Stimulated activated naive CD8-positive, alpha-beta T cell treated with anti-CD3 and anti-CD28 coated beads, Interleukin-15, amount 100 ng/mL, for 72 hours (primary cell): ENCODE data around the gene BMF.
"Not testable (repeated sequence)": the region's sequence is repeated elsewhere in the genome, so short reads cannot be mapped to it uniquely, and the experiment has no call there.

Source experiments
- ATAC-seq: fragments of 150-1000 bp; cut with Tn5 transposase; 2 replicates; pipeline ENCODE4 v1.10.0; 2021; ENCODE audit warnings: mild to moderate bottlenecking, moderate library complexity
- DNase-seq, 2 donors: peaks; one replicate each; pipeline ENCODE4 v3.0.0; 2021 to 2022
- H3K27ac Mint-ChIP-seq, 2 donors: one replicate each; pipeline ENCODE4 v1.8.0; 2022; ENCODE audit warnings: mild to moderate bottlenecking in 2 of 2, mixed read lengths in 2 of 2, moderate library complexity in 2 of 2
- H3K27me3 Mint-ChIP-seq: one replicate; pipeline ENCODE4 v1.8.0; 2022; ENCODE audit warnings: mixed read lengths
- H3K4me1 Mint-ChIP-seq: one replicate; pipeline ENCODE4 v1.8.0; 2022; ENCODE audit warnings: mild to moderate bottlenecking, mixed read lengths
- H3K4me3 Mint-ChIP-seq, 2 donors: one replicate each; pipeline ENCODE4 v1.8.0; 2022; ENCODE audit warnings: mild to moderate bottlenecking in 2 of 2, mixed read lengths in 2 of 2, moderate library complexity in 1 of 2
- H3K9me3 Mint-ChIP-seq, 2 donors: one replicate each; pipeline ENCODE4 v1.8.0; 2022; ENCODE audit warnings: mixed read lengths in 2 of 2

Gene BMF

GRCh38 chr15:40135846-40136450 lies 27.3 kb upstream of the BMF start:
- not testable (repeated sequence) for ATAC-seq, H3K9me3 Mint-ChIP-seq, H3K4me3 Mint-ChIP-seq

GRCh38 chr15:40134885-40135284 lies 26.2 kb upstream of the BMF start:
- Mint-ChIP-seq H3K9me3 (no peaks in the 10 kb centered on the region), H3K27ac (no peak overlapping the region), H3K4me3 (no peak overlapping the region), H3K27me3 (no peaks in the 10 kb centered on the region), H3K4me1 (no peaks in the 10 kb centered on the region)
- no peak for ATAC-seq
- no peak for DNase-seq

More at GRCh38 chr15:40135846-40136450, 27.3 kb upstream of the BMF start:
- not testable (repeated sequence) for DNase-seq, H3K4me1 Mint-ChIP-seq, H3K27me3 Mint-ChIP-seq
- peak overlapping the region in 1 of 2 donors; percentile 19 for H3K27ac Mint-ChIP-seq

- H3K4me1 Mint-ChIP-seq: no peaks in the 10 kb centered on the region
- no peak overlapping the region for H3K4me3 Mint-ChIP-seq
- DNase-seq: no peak
- H3K9me3 Mint-ChIP-seq: no peaks in the 10 kb centered on the region
- H3K27ac Mint-ChIP-seq: no peak overlapping the region
- H3K27me3 Mint-ChIP-seq: peaks cover 6% of the 10 kb centered on the region
- no peak for ATAC-seq
Observed at GRCh38 chr15:40133544-40133943, 24.9 kb upstream of the BMF start.

GRCh38 chr15:40130799-40131502 lies 22.3 kb upstream of the BMF start:
- peak; percentile 35 for ATAC-seq
- H3K27me3 Mint-ChIP-seq: peaks cover 6% of the 10 kb centered on the region
- no peak overlapping the region for H3K4me3 Mint-ChIP-seq
- no peaks in the 10 kb centered on the region for H3K9me3 Mint-ChIP-seq
- no peak for DNase-seq
- H3K27ac Mint-ChIP-seq: peak overlapping the region in 1 of 2 donors; percentile 45
- H3K4me1 Mint-ChIP-seq: no peaks in the 10 kb centered on the region

- Mint-ChIP-seq H3K9me3 (no peaks in the 10 kb centered on the region), H3K27ac (no peak overlapping the region), H3K4me3 (no peak overlapping the region), H3K27me3 (peaks cover 6% of the 10 kb centered on the region), H3K4me1 (no peaks in the 10 kb centered on the region)
- ATAC-seq (no peak), DNase-seq (no peak)
Observed at GRCh38 chr15:40130118-40130517, 21.4 kb upstream of the BMF start.

GRCh38 chr15:40128766-40129660 lies 20.3 kb upstream of the BMF start:
- no peak overlapping the region for H3K27ac Mint-ChIP-seq
- DNase-seq (peak; percentile 21 to 50), ATAC-seq (peak; percentile 69)
- H3K27me3 Mint-ChIP-seq: peaks cover 6% of the 10 kb centered on the region
- no peaks in the 10 kb centered on the region for H3K4me1 Mint-ChIP-seq
- H3K4me3 Mint-ChIP-seq: no peak overlapping the region
- no peaks in the 10 kb centered on the region for H3K9me3 Mint-ChIP-seq

- peaks cover 6% of the 10 kb centered on the region for H3K27me3 Mint-ChIP-seq
- H3K4me3 Mint-ChIP-seq: no peak overlapping the region
- no peaks in the 10 kb centered on the region for H3K4me1 Mint-ChIP-seq
- DNase-seq (no peak), ATAC-seq (no peak)
- no peaks in the 10 kb centered on the region for H3K9me3 Mint-ChIP-seq
- H3K27ac Mint-ChIP-seq: no peak overlapping the region
Observed at GRCh38 chr15:40125950-40126349, 17.3 kb upstream of the BMF start.

- H3K27ac Mint-ChIP-seq, H3K27me3 Mint-ChIP-seq, H3K9me3 Mint-ChIP-seq, H3K4me1 Mint-ChIP-seq, DNase-seq, H3K4me3 Mint-ChIP-seq, ATAC-seq: not testable (repeated sequence)
Observed at GRCh38 chr15:40124807-40125285, 16.2 kb upstream of the BMF start.

- not testable (repeated sequence) for H3K9me3 Mint-ChIP-seq, H3K27ac Mint-ChIP-seq, H3K4me3 Mint-ChIP-seq, H3K27me3 Mint-ChIP-seq, ATAC-seq, H3K4me1 Mint-ChIP-seq, DNase-seq
Observed at GRCh38 chr15:40124333-40124732, 15.7 kb upstream of the BMF start.

- not testable (repeated sequence) for H3K4me3 Mint-ChIP-seq, H3K27me3 Mint-ChIP-seq, DNase-seq, H3K9me3 Mint-ChIP-seq, H3K4me1 Mint-ChIP-seq, H3K27ac Mint-ChIP-seq, ATAC-seq
Observed at GRCh38 chr15:40123863-40124262, 15.2 kb upstream of the BMF start.

GRCh38 chr15:40122989-40123388 lies 14.3 kb upstream of the BMF start:
- not testable (repeated sequence) for H3K27me3 Mint-ChIP-seq, H3K4me1 Mint-ChIP-seq, ATAC-seq

GRCh38 chr15:40121911-40122638 lies 13.4 kb upstream of the BMF start:
- Mint-ChIP-seq H3K9me3 (peaks cover 0 to under 1% of the 10 kb centered on the region in 2 donors), H3K4me1 (peaks cover under 1% of the 10 kb centered on the region), H3K27me3 (peaks cover under 1% of the 10 kb centered on the region), H3K4me3 (no peak overlapping the region), H3K27ac (no peak overlapping the region)
- ATAC-seq: no peak
- no peak for DNase-seq

More at GRCh38 chr15:40122989-40123388, 14.3 kb upstream of the BMF start:
- H3K4me3 Mint-ChIP-seq, H3K27ac Mint-ChIP-seq, DNase-seq, H3K9me3 Mint-ChIP-seq: not testable (repeated sequence)

GRCh38 chr15:40118473-40118872 lies 9.8 kb upstream of the BMF start:
- Mint-ChIP-seq H3K27ac (no peak overlapping the region), H3K4me3 (no peak overlapping the region), H3K9me3 (peaks cover 0 to 8% of the 10 kb centered on the region in 2 donors), H3K27me3 (peaks cover 8% of the 10 kb centered on the region), H3K4me1 (peaks cover 28% of the 10 kb centered on the region)
- DNase-seq (no peak), ATAC-seq (no peak)

- Mint-ChIP-seq H3K9me3 (peaks cover 0 to 8% of the 10 kb centered on the region in 2 donors), H3K4me3 (peak overlapping the region; percentile 68 to 69), H3K27ac (peak overlapping the region; percentile 95 to 97), H3K4me1 (peaks cover 28% of the 10 kb centered on the region), H3K27me3 (peaks cover 25% of the 10 kb centered on the region)
- ATAC-seq (peak; percentile 96), DNase-seq (peak; percentile 65 to 80)
Observed at GRCh38 chr15:40115670-40116093, 7.0 kb upstream of the BMF start.

GRCh38 chr15:40115106-40115505 lies 6.4 kb upstream of the BMF start:
- DNase-seq, H3K9me3 Mint-ChIP-seq, ATAC-seq, H3K4me3 Mint-ChIP-seq: not testable (repeated sequence)
- H3K27me3 Mint-ChIP-seq: peaks cover 25% of the 10 kb centered on the region
- H3K4me1 Mint-ChIP-seq: peaks cover 28% of the 10 kb centered on the region
- H3K27ac Mint-ChIP-seq: peak overlapping the region in 1 of 2 donors; percentile 60
